Smooth muscle cell of the brain vasculature (primary cell): ENCODE data around the gene BMP2K.

Experiments
- DNase-seq: peaks from one replicate; pipeline ENCODE4 v3.0.0-alpha.2; 2012; ENCODE audit warnings: low read depth, low spot score

Gene BMP2K

DNA sequence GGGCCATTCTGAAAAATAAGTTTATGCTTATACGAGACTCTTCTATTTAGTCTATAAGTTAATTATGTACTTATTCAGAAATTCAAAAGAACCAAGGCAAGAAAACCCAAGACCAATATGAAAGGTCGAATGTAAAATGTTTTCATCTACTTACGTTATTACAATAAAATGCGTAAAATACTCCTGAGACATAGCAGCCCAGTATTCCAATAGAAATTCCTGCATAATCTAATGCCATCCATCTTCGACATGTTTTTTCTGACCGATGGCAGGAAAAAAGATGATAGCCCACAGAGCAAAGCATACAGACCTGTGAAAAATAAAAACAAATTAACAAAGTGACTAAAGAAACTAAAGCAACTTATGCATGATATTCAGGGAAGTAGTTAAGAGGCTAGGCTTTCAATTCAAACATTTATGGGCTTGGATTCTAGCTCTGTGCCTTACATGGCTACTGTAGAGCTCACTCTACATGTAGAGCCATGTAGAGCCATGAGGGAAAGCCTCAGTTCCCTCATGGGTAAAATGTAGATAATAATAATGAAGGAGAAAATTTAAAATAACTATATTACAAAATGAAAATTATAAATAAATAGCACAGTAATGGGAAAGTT is 154.0 kb downstream of the BMP2K start:
- no peak for DNase-seq

DNA sequence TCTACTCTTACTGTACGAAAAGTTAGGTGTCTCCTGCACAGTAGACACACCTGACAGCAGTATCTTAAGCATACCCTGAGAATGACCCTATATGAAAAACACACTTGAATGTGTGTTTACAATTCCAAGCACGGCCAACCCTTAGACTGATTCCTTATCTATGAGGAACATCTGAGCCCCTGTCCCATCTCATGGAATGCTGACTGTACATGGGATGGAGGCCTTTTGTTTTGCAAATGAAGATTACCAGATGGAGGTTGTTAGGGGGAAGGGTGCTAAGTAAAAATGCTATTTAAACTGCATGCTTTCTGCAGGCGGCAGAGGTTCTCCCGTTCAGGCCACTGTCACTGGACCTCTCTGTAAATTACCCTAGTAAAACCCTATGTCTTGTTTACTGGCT is 160.8 kb downstream of the BMP2K start:
- no peak for DNase-seq

DNA sequence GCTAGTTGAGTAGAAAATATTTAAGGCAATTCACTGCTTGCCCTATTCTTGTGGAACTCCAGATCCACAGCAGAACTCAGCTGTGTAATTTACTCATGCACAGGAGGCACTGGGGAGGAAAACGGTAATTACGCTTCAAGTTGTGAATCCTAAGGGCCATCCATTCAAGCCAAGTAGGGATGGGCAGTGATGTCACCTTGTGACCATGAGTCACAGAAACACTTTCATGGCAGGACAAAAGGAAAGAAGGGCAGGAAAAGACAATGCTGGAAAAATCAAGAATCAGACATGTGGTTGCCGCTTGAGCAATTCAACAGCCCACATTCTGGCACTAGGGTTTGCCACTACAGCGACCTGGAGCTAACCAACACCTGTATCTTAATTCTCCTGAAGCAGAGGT is 161.7 kb downstream of the BMP2K start:
- DNase-seq, result no peak

DNA sequence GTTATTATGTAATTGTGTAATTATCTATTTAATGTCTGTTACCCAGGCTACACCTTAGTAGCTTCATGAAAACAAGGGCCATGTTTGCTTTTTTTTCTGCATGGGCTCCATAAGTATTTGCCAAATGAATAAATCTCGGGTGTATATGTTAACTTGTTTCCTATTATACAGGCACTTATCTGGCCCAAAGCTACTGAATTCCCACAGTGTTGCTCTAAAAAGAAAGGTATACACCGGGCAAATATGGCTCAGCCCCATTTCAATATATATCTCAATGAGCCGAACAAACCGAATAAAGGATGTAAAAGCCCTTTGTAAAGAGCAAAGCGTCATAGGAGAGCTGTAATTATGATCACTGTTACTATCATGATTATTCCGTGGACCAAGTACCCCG is 162.3 kb downstream of the BMP2K start:
- DNase-seq, result no peak

DNA sequence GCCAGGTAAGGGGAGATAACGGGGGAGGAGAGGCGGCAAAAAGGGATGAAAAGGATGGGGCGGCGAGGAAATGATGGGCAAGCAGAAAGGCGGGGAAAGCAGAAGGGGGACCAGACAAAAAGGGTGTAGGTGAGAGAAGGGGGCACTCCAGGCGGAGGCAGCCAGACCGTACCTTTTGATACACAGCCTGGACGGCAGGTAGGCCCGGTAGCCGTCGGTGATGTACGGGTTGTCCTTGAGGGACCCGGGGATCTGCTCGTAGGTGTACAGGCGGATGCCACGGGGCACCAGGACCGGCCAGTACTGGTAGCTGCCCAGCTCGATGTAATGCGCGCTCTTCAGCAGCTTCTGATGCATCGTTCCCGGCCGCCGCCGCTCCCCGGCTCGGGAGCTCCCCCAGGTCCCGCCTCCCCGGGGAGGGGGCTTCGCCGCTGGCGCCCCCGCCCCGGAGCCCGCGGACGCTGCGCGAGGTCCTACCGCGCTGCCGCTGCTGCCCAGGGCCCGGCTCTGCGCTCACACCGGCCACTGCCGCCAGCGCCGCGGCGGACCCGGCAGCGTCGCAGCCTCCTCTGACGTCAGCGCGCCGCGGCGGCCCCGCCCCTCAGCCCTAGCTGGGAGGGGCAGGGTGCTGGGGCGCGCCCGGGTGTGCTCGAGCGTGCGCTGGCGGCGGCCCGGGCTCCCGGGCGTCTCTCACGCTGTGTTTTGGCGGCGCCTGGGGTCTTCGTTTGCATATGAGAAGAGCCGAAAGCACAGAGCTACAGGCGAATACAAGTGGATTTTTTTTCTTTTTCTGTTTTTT is 162.9 kb downstream of the BMP2K start, which contains the start of gene PAQR3:
TSS of gene PAQR3 (minus strand) at position 571 of the 799 bp plus-strand sequence. CDS start at position 357, 214 bp downstream.
- DNase-seq, result no peak

DNA sequence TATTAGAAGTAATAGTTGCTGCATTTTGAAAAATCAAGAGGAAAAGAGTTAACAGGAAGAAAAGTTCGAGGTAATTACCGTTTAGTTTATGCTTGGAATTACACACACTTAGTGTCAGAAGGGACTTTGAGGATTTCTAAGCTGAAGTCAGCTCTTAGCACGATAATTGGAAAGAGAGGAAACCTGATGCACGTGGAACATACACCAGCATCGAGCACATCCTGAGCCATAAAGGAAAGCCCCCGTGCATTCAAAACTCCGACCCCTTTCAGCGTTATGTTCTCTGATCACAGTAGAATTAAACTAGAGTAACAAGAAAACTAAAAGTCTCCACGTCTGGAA is 163.5 kb downstream of the BMP2K start:
- no peak for DNase-seq

DNA sequence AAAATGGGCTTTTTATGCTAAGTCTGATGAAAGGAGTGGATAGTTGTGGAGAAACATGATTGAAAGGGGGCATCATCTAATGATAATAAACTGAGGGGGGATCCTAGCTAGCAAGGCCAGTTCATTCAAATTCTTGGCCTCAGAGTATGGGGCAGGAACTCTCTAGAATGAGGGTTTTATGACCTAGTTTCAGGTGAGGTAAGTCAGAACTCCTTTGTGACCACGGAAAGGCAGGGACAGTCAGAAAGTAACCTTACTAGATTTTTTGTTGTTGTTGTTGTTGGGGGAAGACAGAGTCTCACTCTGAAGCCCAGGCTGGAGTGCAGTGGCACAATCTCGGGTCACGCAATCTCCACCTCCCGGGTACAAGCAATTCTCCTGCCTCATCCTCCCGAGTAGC is 164.6 kb downstream of the BMP2K start:
- DNase-seq, result no peak

DNA sequence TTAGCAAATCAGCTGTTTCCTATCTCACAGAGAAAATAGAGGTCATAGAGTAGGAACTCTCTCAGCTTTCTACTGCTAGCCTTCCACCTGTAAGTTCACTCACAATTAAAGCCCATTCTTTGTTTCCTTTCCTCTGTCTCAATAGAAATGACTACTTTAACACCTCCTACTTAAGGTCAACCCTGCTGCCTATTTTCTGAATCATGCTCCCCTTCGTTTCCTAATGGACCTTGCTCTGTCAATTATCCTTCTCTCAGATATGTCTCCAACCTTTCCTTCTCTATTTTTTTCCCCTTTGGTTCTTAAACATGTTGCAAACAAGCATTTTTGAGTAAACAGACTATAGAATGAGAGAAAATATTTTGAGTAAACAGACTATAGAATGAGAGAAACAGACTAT is 168.2 kb downstream of the BMP2K start:
- DNase-seq, result no peak

DNA sequence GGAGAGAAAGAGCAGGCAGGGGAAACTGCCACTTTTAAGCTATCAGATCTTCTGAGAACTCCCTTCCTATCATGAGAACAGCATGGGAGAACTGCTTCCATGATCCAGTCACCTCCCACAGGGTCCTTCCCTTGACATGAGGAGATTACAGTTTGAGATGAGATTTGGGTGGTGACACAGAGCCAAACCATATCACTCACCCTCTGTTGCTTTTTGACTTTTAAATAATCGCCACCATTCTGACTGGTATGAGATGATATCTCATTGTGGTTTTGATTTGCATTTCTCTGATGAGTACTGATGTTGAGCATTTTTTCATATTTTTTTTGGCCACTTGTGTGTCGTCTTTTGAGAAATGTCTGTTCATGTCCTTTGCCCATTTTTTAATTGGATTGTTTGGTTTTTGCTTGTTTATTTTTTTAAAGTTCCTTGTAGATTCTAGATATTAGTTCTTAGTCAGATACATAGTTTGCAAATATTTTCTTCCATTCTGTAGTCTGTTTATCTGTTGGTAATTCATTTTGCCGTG is 169.6 kb downstream of the BMP2K start:
- no peak for DNase-seq

DNA sequence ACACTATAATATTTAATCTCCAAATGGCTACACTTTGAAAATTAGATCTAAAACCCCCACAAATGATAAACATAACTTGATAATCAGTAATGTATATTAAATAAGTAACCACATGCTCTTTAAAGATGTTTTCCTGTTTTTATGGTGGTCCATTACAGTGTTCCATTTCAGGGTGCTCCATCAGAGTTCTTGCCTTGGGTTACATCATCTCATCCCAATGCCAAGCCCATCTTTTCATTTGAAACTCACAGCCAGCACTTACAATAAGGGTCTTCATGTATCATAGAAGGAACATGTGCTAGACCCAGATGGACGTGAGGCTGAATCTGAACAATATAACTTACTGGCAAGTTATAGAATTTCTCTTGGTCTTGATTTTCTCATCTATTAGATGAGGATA is 173.6 kb downstream of the BMP2K start:
- DNase-seq, result no peak

DNA sequence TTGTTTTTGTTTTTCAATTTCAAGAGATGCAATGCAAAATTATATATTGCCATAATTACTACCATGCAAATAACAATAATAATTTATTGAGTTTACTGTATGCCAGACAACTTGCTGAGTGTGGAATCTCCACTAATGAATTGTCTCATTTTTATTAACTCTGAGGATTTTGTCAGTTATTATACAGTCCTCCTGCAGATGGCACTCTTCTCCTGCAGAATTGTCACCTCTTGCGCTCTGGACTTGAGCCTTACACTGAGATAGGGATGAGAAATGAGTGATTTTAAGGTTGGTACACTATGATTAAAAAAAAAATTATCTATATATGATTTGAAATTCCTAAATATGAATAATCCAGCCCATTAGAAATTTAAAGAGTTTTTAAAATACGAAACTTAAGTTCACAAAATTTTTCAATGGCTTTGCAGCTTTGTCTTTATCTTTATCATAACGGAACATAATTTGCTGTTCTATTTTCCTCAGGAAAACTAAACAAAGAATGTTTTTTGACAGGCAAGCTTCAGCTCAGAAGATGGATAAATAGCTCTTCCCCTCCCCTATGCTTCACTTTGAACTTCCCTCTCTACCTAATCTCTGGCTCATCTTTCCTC is 175.8 kb downstream of the BMP2K start:
- DNase-seq, result no peak

DNA sequence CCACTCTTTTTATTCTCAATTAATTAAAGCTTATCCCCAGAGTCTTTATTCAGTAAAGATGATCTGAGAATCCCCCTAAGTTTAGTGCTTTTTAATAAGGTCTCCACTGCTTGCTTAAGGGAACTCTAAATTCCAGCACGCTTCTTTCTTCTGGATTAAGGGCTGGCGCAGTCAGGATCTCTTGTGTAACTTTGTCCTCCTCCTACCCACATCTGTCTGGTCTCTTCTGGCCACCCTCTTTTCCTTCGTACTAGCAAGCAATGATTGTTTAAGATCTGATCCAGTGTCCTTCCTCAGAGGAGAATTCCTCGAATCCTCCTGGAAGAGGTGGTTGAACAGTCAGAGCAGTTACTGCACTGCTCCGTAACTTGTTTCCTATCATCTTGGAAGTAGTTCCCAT is 177.1 kb downstream of the BMP2K start:
- no peak for DNase-seq

DNA sequence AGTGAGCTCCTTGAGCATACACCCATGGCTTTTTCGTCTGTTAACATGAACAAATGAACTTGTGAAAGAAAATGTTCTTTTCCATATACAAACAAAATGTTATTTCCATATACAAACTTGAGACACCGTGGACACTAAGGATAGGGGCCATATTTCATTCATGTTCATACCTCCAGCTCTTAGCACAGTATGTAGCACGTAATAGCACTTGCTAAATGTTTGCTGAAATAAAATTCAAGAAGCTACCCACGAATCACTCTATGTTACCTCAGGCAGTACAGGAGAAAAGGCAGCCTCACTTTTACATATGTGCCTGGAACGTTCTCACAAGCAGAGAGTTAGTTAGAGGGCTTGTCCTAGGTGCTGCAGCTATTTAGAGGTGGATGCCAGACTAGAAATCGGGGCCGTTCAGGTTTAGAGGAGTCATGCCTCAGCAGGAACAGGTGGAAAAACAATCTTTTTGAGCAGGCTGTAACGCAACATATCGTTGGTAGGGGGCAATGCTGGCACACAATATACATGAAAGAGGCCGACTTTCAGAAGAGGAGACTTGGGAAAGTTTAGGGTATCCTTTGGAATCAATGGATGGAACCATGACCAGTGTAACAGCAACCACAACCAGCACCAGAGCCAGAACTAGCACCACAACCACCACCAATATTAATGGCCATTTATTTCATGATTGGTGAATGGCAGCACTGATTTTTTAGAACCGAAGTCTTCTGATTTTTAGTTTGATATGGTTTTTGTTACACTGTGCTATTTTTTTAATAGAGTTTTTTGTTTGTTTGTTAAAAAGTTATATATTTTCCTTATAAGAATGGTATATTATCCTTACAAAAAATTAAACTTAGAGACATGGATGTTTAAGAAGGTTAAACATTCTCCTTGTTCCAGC is 177.9 kb downstream of the BMP2K start:
- DNase-seq, result no peak

DNA sequence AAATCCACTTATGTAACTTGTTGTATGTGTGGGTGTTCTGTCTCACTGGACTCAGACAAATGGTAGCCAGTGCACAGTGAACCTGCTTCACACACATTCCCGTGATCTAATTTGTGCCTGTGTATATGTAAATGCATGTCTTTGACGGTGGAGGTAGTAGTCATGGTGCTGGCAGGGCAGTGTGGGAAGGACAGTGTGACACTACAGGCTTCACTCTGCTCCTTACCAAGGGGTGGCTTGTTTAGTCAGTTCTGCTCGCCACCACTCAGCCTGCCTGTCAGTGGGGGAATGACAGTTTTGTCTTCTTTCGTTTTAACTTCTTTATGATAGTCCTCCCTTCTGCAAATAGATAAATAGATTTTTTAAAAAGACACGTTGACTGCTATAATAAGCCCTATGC is 180.8 kb downstream of the BMP2K start:
- DNase-seq, result no peak

DNA sequence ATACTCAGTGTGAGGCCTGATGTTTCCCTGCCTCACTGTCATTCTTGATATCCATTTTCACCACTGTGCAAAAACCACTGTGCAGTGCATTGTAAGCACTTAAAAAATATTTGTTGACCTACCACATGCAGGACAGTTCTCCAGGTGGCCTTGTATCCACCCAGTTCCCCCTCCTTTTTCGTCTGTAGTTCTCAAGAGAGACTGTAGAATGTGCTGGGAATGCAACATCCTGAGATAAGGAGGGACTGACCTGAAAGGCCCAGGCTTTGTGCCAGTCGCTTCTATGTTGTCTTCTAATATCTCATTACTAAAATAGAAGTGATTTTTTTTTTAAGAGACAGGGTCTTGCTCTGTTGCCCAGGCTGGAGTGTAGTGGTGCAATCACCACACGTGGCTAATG is 184.8 kb downstream of the BMP2K start:
- no peak for DNase-seq
